ENCODE measurements around the gene UBL4B.

DNA sequence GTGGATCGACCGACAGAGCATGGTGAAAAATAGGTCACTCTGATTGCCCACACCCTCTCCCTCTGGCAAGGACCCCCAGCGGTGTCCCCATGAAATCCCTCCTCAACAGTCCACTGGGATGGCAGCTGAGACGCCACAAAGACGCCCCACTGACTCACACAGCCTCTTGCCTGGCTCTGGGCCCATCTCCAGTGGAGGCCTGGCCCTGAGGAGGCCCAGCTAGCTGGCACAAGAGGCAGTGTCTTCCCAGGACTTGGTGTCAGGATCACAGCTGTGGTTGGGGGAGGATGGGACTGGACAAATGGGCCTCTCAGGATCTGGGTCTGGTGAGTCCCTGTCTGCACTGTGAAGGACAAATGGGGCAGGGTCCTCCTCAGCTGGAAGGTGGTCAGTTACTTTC is 46.4 kb upstream of the UBL4B start:
- TF ChIP-seq, protein P1, sequence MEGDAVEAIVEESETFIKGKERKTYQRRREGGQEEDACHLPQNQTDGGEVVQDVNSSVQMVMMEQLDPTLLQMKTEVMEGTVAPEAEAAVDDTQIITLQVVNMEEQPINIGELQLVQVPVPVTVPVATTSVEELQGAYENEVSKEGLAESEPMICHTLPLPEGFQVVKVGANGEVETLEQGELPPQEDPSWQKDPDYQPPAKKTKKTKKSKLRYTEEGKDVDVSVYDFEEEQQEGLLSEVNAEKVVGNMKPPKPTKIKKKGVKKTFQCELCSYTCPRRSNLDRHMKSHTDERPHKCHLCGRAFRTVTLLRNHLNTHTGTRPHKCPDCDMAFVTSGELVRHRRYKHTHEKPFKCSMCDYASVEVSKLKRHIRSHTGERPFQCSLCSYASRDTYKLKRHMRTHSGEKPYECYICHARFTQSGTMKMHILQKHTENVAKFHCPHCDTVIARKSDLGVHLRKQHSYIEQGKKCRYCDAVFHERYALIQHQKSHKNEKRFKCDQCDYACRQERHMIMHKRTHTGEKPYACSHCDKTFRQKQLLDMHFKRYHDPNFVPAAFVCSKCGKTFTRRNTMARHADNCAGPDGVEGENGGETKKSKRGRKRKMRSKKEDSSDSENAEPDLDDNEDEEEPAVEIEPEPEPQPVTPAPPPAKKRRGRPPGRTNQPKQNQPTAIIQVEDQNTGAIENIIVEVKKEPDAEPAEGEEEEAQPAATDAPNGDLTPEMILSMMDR (conservative IDR thresholded peaks at IDR 0.05; ENCODE audit: low read depth in 2 of 2) = no peak
- no peak for TF ChIP-seq EZH2 (IDR thresholded peaks at IDR 0.05; ENCODE audit: low read depth, unreplicated experiment)
- no peak for TF ChIP-seq POLR2AphosphoS5 (IDR thresholded peaks at IDR 0.05; ENCODE audit: low read depth)
- no peak for TF ChIP-seq EZH2phosphoT487 (IDR thresholded peaks at IDR 0.05; ENCODE audit: unreplicated experiment)
- TF ChIP-seq, protein P2, sequence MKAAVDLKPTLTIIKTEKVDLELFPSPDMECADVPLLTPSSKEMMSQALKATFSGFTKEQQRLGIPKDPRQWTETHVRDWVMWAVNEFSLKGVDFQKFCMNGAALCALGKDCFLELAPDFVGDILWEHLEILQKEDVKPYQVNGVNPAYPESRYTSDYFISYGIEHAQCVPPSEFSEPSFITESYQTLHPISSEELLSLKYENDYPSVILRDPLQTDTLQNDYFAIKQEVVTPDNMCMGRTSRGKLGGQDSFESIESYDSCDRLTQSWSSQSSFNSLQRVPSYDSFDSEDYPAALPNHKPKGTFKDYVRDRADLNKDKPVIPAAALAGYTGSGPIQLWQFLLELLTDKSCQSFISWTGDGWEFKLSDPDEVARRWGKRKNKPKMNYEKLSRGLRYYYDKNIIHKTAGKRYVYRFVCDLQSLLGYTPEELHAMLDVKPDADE (IDR thresholded peaks at IDR 0.05) = no peak
- no peak for TF ChIP-seq CREB1 (CRISPR knock-in tag; IDR thresholded peaks at IDR 0.05; ENCODE audit: low read depth)
- TF ChIP-seq, protein P3, sequence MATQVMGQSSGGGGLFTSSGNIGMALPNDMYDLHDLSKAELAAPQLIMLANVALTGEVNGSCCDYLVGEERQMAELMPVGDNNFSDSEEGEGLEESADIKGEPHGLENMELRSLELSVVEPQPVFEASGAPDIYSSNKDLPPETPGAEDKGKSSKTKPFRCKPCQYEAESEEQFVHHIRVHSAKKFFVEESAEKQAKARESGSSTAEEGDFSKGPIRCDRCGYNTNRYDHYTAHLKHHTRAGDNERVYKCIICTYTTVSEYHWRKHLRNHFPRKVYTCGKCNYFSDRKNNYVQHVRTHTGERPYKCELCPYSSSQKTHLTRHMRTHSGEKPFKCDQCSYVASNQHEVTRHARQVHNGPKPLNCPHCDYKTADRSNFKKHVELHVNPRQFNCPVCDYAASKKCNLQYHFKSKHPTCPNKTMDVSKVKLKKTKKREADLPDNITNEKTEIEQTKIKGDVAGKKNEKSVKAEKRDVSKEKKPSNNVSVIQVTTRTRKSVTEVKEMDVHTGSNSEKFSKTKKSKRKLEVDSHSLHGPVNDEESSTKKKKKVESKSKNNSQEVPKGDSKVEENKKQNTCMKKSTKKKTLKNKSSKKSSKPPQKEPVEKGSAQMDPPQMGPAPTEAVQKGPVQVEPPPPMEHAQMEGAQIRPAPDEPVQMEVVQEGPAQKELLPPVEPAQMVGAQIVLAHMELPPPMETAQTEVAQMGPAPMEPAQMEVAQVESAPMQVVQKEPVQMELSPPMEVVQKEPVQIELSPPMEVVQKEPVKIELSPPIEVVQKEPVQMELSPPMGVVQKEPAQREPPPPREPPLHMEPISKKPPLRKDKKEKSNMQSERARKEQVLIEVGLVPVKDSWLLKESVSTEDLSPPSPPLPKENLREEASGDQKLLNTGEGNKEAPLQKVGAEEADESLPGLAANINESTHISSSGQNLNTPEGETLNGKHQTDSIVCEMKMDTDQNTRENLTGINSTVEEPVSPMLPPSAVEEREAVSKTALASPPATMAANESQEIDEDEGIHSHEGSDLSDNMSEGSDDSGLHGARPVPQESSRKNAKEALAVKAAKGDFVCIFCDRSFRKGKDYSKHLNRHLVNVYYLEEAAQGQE (IDR thresholded peaks at IDR 0.05; ENCODE audit: unreplicated experiment) = no peak
- no peak for TF ChIP-seq JUNB (IDR thresholded peaks at IDR 0.05; ENCODE audit: unreplicated experiment)
- TF ChIP-seq ZNF114 (CRISPR knock-in tag; IDR thresholded peaks at IDR 0.05) = no peak
- no peak for TF ChIP-seq ZNF331 (CRISPR knock-in tag; IDR thresholded peaks at IDR 0.05; ENCODE audit: low read depth)
- TF ChIP-seq STAT1 (IDR thresholded peaks at IDR 0.05; ENCODE audit: unreplicated experiment) = no peak
- TF ChIP-seq NANOG (IDR thresholded peaks at IDR 0.05; ENCODE audit: borderline replicate concordance) = no peak
